IPS-18a (cell line): ENCODE data around the gene FAM107B.

Experiments used
- H3K27ac ChIP-seq: one replicate; pipeline ENCODE4 v1.5.1; 2013; ENCODE audit warnings: low read length
- H3K27me3 ChIP-seq: one replicate; pipeline ENCODE4 v1.6.1; 2013; ENCODE audit warnings: mild to moderate bottlenecking, low read length; ENCODE audit not compliant: control insufficient read depth, insufficient read depth
- H3K36me3 ChIP-seq: one replicate; pipeline ENCODE4 v1.6.1; 2013; ENCODE audit warnings: low read depth, low read length; ENCODE audit not compliant: control insufficient read depth
- H3K4me1 ChIP-seq: one replicate; pipeline ENCODE4 v1.6.1; 2013; ENCODE audit warnings: low read depth, low read length; ENCODE audit not compliant: control insufficient read depth
- H3K4me3 ChIP-seq: one replicate; pipeline ENCODE4 v1.5.1; 2013; ENCODE audit warnings: low read length
- H3K9ac ChIP-seq: one replicate; pipeline ENCODE4 v1.6.1; 2013; ENCODE audit warnings: mild to moderate bottlenecking, low read length, moderate library complexity
- H3K9me3 ChIP-seq: one replicate; pipeline ENCODE4 v1.6.1; 2013; ENCODE audit warnings: low read depth, low read length; ENCODE audit not compliant: control insufficient read depth

Gene FAM107B

DNA sequence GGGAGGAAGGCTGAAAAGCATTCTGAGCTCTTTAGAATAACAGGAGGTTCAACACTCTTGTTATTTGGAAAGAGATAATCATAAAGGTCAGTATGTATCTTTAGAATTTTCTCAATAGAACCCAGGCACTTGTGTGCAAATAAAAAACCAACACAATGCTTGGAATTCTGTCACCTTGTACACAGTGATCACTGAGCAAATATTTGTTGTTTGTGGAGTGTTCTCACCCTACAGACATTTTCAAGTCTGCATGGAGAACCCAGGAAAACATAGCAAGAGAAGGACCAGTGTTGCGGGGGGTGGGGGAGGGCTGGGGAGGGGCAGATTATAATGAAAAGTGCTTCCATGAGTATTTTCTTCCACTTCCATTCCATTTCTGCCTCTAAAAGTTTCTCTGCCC, 87.4 kb downstream of the FAM107B start:
- H3K9me3 ChIP-seq: no peaks in the 10 kb centered on the region
- no peaks in the 10 kb centered on the region for H3K4me1 ChIP-seq
- no peaks in the 10 kb centered on the region for H3K36me3 ChIP-seq
- no peak overlapping the region for H3K27ac ChIP-seq
- H3K9ac ChIP-seq: no peak overlapping the region
- no peak overlapping the region for H3K4me3 ChIP-seq
- H3K27me3 ChIP-seq: no peaks in the 10 kb centered on the region

DNA sequence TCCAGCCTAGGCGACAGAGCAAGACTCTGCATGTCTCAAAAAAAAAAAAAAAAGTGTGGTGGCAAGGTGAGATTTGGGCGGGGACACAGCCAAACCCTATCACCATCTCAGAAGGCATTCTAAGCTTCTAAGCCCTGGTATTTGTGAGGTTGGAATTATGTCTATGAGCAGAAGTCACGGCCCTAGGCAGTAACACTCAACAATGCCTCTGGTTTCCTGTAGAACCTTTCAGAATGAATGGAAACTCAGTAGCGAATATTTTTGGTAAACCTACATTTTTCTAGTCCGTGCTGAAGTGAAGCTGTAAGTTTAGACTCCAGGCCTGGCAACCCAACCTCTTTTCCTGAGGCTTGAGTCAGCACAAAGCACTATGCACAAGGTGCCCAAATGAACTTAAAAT, 88.3 kb downstream of the FAM107B start:
- H3K9ac ChIP-seq: no peak overlapping the region
- no peaks in the 10 kb centered on the region for H3K27me3 ChIP-seq
- H3K4me1 ChIP-seq: no peaks in the 10 kb centered on the region
- H3K4me3 ChIP-seq: no peak overlapping the region
- no peak overlapping the region for H3K27ac ChIP-seq
- H3K36me3 ChIP-seq: no peaks in the 10 kb centered on the region
- H3K9me3 ChIP-seq: no peaks in the 10 kb centered on the region

DNA sequence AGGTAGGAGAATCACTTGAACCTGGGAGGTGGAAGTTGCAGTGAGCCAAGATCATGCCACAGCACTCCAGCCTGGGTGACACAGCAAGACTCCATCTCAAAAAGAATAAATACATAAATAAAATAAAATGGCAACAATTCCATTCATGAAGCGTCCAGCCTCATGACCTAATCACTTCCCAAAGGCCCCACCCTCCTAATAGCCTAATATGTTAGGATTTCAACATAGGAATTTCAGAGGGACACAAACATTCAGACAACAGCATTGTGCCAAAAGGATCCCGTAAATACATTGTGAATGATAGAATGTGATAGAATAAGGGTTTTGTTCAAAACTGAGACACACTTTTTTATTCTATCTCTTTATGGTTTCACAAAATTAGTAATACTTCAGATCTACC, 90.3 kb downstream of the FAM107B start:
- Histone ChIP-seq H3K4me3 (no peak overlapping the region), H3K9me3 (no peaks in the 10 kb centered on the region), H3K27me3 (no peaks in the 10 kb centered on the region), H3K4me1 (no peaks in the 10 kb centered on the region), H3K36me3 (no peaks in the 10 kb centered on the region), H3K27ac (no peak overlapping the region), H3K9ac (no peak overlapping the region)

DNA sequence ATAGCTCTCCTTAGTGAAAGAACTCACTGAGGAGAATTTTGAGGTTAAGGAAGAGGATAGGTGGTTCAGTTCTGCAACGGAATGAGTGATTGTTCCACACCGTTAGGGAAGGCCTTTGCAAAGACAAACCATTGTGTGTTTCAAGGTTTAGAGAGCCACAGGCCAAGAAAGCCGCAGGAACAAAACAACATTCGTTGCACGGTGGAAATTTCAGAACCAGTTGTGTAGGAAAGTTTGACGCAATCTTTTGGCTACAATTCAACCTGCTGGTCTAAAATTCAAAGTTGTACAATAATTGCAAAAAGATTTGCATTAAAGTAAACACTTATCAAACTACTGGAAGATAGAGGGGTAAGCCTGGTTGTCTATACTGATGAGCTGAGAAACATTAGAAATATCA, 91.4 kb downstream of the FAM107B start:
- no peaks in the 10 kb centered on the region for H3K4me1 ChIP-seq
- H3K4me3 ChIP-seq: no peak overlapping the region
- H3K9me3 ChIP-seq: no peaks in the 10 kb centered on the region
- H3K36me3 ChIP-seq: no peaks in the 10 kb centered on the region
- no peak overlapping the region for H3K9ac ChIP-seq
- no peak overlapping the region for H3K27ac ChIP-seq
- H3K27me3 ChIP-seq: no peaks in the 10 kb centered on the region

DNA sequence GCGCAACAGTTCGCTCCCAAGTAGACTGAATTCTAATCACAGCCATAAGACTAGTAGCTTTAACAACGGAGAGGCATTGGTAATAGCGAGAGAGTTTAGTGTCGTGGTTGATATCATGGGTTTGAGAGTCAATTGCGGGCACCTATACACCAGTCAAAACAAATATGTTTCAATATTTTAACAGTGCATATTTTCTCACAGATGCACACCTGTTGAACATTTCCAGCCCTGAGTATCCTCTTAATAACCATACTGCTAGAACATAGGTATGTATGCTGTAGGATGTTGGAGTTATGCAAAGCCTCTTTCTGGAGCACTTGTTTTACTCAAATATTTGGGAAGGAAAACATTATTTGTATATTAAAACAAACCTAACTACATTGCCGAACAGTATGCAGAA, 92.9 kb downstream of the FAM107B start:
- Histone ChIP-seq H3K9me3 (no peaks in the 10 kb centered on the region), H3K27ac (no peak overlapping the region), H3K4me3 (no peak overlapping the region), H3K4me1 (no peaks in the 10 kb centered on the region), H3K36me3 (no peaks in the 10 kb centered on the region), H3K27me3 (no peaks in the 10 kb centered on the region), H3K9ac (no peak overlapping the region)

DNA sequence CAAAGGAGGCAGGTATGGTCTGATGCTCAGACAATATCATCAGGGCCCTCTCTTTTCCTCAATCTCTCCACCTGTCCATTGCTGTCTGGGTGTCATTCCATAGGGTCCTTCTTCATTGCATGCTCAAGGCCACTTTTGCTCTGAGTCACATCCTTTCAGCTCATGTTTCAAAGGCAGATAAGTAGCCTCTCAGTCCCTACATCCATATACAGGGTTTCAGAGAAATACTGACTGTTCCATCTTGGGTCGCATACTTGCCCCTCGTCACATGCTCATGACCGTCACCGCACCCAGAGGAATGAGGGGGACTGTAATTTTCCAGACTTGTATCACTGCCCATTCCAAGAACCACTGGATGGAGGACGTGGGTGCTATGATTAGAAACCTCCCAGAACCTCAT, 93.4 kb downstream of the FAM107B start:
- Histone ChIP-seq H3K4me3 (no peak overlapping the region), H3K4me1 (no peaks in the 10 kb centered on the region), H3K9ac (no peak overlapping the region), H3K27ac (no peak overlapping the region), H3K27me3 (no peaks in the 10 kb centered on the region), H3K36me3 (no peaks in the 10 kb centered on the region), H3K9me3 (no peaks in the 10 kb centered on the region)

DNA sequence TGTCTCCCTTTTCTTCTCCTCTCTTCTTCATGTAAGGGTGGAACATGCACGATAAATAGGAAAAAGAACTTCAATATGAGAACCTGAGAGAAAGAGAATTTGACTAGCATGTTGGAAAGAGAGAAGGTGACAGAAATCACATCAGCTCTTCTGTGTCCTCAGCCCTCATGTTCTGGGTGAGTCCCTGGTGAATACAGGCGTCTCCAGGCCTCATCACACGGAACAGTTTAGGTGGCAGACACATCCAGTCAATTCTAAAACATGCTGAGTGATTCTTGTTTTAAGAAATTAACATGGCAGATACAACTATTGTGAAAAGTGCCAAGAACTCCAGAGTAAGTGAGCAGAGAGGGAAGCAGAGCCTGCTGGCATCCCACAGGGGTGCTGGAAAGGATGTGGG, 96.1 kb downstream of the FAM107B start:
- Histone ChIP-seq H3K27me3 (peaks cover 1% of the 10 kb centered on the region), H3K9ac (no peak overlapping the region), H3K9me3 (no peaks in the 10 kb centered on the region), H3K4me3 (no peak overlapping the region), H3K4me1 (peaks cover 14% of the 10 kb centered on the region), H3K36me3 (no peaks in the 10 kb centered on the region), H3K27ac (no peak overlapping the region)

DNA sequence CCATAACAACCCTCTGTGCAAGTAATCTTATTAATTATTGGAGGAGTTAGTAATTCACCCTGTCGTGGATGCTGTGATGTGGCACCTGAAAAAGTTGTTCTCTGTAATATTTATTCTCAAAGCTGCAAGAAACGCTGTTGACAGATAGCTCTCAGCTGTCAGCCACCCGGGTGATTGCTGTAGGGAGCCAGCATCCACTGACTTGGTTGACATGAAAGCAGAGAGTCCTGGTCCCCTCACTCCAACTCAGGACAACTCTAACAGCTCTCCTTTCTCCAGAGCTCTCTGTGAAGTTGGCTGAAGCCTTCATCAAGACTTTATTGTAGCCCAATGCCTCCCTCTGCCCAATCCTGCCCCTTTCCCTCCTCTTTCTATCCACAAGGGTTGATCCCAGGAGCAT, 98.0 kb downstream of the FAM107B start:
- no peaks in the 10 kb centered on the region for H3K9me3 ChIP-seq
- H3K27ac ChIP-seq: no peak overlapping the region
- peaks cover 18% of the 10 kb centered on the region for H3K4me1 ChIP-seq
- H3K4me3 ChIP-seq: no peak overlapping the region
- H3K9ac ChIP-seq: no peak overlapping the region
- peaks cover 9% of the 10 kb centered on the region for H3K27me3 ChIP-seq
- no peaks in the 10 kb centered on the region for H3K36me3 ChIP-seq

DNA sequence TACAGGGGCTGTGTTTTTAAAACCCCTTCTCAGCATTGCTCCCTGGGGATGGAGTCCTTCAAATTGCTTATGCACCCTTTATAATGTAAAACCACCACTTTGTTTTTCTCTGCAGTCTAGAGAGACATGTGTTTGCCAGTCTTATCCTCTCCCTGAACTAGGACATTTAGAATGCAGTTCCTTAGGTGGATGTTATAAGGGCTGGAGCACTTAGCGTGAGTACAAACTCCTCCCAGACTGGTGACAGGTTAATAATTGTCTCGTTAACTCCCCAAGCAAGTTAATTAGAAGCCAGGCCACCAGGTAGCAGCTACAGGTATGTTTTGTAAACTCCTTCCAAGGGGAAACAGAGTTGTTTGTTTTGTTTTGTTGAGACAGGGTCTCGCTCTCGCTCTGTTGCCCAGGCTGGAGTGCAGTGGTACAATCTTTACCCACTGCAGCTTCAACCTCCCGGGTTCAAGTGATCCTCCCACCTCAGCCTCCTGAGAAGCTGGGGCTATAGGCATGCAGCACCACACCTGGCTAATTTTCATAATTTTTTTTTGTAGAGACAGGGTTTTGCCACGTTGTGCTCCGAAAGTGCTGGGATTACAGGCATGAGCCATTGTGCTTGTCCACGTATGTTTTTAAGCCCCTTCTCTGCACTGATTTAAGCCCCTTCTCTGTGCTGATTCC, 100.2 kb downstream of the FAM107B start:
- peaks cover 18% of the 10 kb centered on the region for H3K4me1 ChIP-seq
- no peak overlapping the region for H3K27ac ChIP-seq
- H3K9ac ChIP-seq: no peak overlapping the region
- no peaks in the 10 kb centered on the region for H3K9me3 ChIP-seq
- no peaks in the 10 kb centered on the region for H3K36me3 ChIP-seq
- H3K27me3 ChIP-seq: peaks cover 9% of the 10 kb centered on the region
- H3K4me3 ChIP-seq: peak overlapping the region; percentile 14

DNA sequence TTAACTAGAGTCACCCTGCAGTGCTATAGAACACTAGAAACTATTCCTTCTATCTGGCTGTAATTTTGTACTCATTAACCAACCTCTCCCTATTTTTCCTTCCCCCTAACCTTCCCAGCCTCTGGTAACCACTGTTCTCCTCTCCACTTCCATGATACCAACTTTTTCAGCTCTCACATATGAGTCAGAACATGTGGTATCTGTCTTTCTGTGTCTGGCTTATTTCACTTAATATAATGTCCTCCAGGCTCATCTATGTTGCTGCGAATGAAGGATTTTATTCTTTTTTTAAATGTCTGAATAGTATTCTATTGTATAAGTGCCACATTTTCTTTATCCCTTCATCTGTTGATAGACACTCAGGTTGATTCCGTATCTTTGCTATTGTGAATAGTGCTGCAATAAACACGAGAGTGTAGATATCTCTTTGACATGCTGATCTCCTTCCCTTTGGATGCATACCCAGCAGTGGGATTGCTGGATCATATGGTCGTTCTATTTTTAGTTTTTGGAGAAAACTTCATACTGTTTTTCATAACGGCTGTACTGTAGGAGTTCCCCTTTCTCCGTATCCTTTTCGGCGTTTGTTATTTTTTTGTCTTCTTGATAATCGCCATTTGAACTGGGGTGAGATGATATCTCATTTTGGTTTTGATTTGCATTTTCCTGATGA, 101.4 kb downstream of the FAM107B start:
- H3K27me3 ChIP-seq: peaks cover 9% of the 10 kb centered on the region
- peak overlapping the region; percentile 14 for H3K4me3 ChIP-seq
- H3K27ac ChIP-seq: no peak overlapping the region
- H3K9ac ChIP-seq: no peak overlapping the region
- H3K9me3 ChIP-seq: no peaks in the 10 kb centered on the region
- H3K36me3 ChIP-seq: no peaks in the 10 kb centered on the region
- H3K4me1 ChIP-seq: peaks cover 18% of the 10 kb centered on the region

DNA sequence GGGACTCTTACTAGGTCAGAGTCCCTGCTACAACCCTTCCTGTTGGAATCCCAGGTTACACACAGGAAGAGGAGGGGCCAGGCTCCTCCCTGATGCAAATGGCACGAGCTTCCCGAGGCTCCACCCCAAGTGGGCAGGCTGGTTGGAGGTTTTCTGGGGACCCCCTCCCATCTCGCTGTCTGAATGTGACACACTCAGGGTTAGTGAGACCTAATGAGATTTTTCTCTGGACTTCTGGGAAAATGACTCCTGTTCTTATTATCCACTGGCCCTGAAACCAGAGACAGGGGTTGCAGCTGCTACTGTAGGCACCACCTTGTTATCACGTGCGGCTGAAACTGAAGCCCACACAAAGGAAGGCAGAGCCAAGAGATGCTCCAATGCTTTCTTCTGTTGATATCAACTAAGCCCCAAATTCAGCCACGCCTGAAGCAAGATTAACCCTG, 103.3 kb downstream of the FAM107B start:
- Histone ChIP-seq H3K9ac (no peak overlapping the region), H3K27ac (no peak overlapping the region), H3K9me3 (no peaks in the 10 kb centered on the region), H3K36me3 (no peaks in the 10 kb centered on the region), H3K27me3 (peaks cover 9% of the 10 kb centered on the region), H3K4me3 (no peak overlapping the region), H3K4me1 (peaks cover 18% of the 10 kb centered on the region)
